ENCODE data around the gene TNFAIP8. TPM values are rescaled to one million over a fixed set of nuclear protein-coding genes. Genes with fewer than 3 reads are reported as not detected.
A peak's percentile ranks its signal among the peaks of the same experiment; 100 is the strongest.

TNFAIP8 gene
- total RNA-seq (30.6 and 37.7 TPM in 2 replicates), polyA plus RNA-seq (23.8 and 36.7 TPM in 2 replicates), polyA minus RNA-seq (ENCODE audit: low replicate concordance) (0.74 and 3.5 TPM in 2 replicates)
- polyA plus RNA-seq (2012) = 19.8 and 25.7 TPM in 2 replicates

- H3K79me2 ChIP-seq (ENCODE audit: control insufficient read depth, insufficient read depth, low read length) = no peaks in the 10 kb centered on the region
- no peaks in the 10 kb centered on the region for H3K36me3 ChIP-seq (ENCODE audit: control insufficient read depth, insufficient read depth, low read length)
- H3K4me3 ChIP-seq (replicated peaks in 1 of 4; ENCODE audit: control extremely low read depth in 1 of 4, insufficient read depth in 1 of 4, low read depth in 3 of 4, low read length in 4 of 4) = peak within 1 kb of the TSS; percentile 54 to 77 (median 65)
- TF ChIP-seq CTCF (conservative IDR thresholded peaks at IDR 0.05 in 1 of 2, IDR thresholded peaks at IDR 0.05 in 1 of 2; ENCODE audit: low read depth in 1 of 2, low read length in 2 of 2) (no peak), EZH2 (IDR thresholded peaks at IDR 0.05; ENCODE audit: low read length, missing control alignments) (no peak)
- DNase-seq (ENCODE audit: low read depth in 2 of 2) = peak; percentile 69 to 70
- H3K9me3 ChIP-seq (ENCODE audit: control insufficient read depth, insufficient read depth, low read depth, low read length) = no peaks in the 10 kb centered on the region
- peak within 1 kb of the TSS; percentile 71 for H2AFZ ChIP-seq (ENCODE audit: low read length)
- peak within 1 kb of the TSS; percentile 84 for H3K4me2 ChIP-seq (ENCODE audit: extremely low read depth, insufficient read depth, low read length)
- no peaks in the 10 kb centered on the region for H3K27me3 ChIP-seq (ENCODE audit: control insufficient read depth, insufficient read depth, low read length)
- H3K4me1 ChIP-seq (ENCODE audit: control insufficient read depth, extremely low read depth, insufficient read depth, low read length) = peaks cover 1% of the 10 kb centered on the region
- H3K9ac ChIP-seq (ENCODE audit: insufficient read depth, low read length) = peak within 1 kb of the TSS; percentile 21
- H3K27ac ChIP-seq (ENCODE audit: insufficient read depth, low read length) = peak within 1 kb of the TSS; percentile 48
- H4K20me1 ChIP-seq (ENCODE audit: control insufficient read depth, extremely low read depth, insufficient read depth, low read length) = no peaks in the 10 kb centered on the region
Observed at GRCh38 chr5:119355685-119356611, at the start of gene TNFAIP8. TNFAIP8 (plus strand) TSS chr5:119356019; CDS start chr5:119356091, 72 bp downstream.

DNA sequence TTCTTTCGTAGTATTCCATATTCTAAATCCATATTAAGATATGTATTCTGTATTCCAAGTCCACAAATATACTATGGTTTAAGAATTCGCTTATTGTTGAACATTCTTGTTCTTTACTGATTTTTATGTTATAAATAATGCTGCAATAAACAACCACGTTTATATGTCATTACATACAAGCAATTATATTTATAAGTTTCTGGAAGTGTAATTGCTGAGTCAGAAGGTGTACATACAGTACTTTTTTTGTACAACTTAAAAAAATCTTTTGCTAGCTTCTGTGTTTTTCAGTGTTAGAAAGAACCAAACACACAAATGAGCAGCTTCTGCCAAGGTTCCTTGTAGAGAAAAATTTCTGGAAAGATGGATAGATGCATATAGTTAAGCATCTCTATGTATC, 48.6 kb upstream of the TNFAIP8 start:
- Histone ChIP-seq H3K36me3 (ENCODE audit: control insufficient read depth, insufficient read depth, low read length) (no peaks in the 10 kb centered on the region), H3K9ac (ENCODE audit: insufficient read depth, low read length) (no peak overlapping the region), H3K27ac (ENCODE audit: insufficient read depth, low read length) (no peak overlapping the region), H3K4me1 (ENCODE audit: control insufficient read depth, extremely low read depth, insufficient read depth, low read length) (peaks cover 18% of the 10 kb centered on the region), H3K9me3 (ENCODE audit: control insufficient read depth, insufficient read depth, low read depth, low read length) (no peaks in the 10 kb centered on the region), H3K79me2 (ENCODE audit: control insufficient read depth, insufficient read depth, low read length) (no peaks in the 10 kb centered on the region), H3K4me2 (ENCODE audit: extremely low read depth, insufficient read depth, low read length) (no peak overlapping the region), H3K4me3 (replicated peaks in 1 of 4; ENCODE audit: control extremely low read depth in 1 of 4, insufficient read depth in 1 of 4, low read depth in 3 of 4, low read length in 4 of 4) (no peak overlapping the region), H2AFZ (ENCODE audit: low read length) (no peak overlapping the region), H3K27me3 (ENCODE audit: control insufficient read depth, insufficient read depth, low read length) (no peaks in the 10 kb centered on the region), H4K20me1 (ENCODE audit: control insufficient read depth, extremely low read depth, insufficient read depth, low read length) (no peaks in the 10 kb centered on the region)
- TF ChIP-seq EZH2 (IDR thresholded peaks at IDR 0.05; ENCODE audit: low read length, missing control alignments) (no peak), CTCF (conservative IDR thresholded peaks at IDR 0.05 in 1 of 2, IDR thresholded peaks at IDR 0.05 in 1 of 2; ENCODE audit: low read depth in 1 of 2, low read length in 2 of 2) (no peak)
- no peak for DNase-seq (ENCODE audit: low read depth in 2 of 2)

- H3K4me2 ChIP-seq (ENCODE audit: extremely low read depth, insufficient read depth, low read length) = no peak overlapping the region
- H3K27me3 ChIP-seq (ENCODE audit: control insufficient read depth, insufficient read depth, low read length) = no peaks in the 10 kb centered on the region
- TF ChIP-seq CTCF (conservative IDR thresholded peaks at IDR 0.05 in 1 of 2, IDR thresholded peaks at IDR 0.05 in 1 of 2; ENCODE audit: low read depth in 1 of 2, low read length in 2 of 2) = no peak
- no peak for TF ChIP-seq EZH2 (IDR thresholded peaks at IDR 0.05; ENCODE audit: low read length, missing control alignments)
- peaks cover 4% of the 10 kb centered on the region for H3K4me1 ChIP-seq (ENCODE audit: control insufficient read depth, extremely low read depth, insufficient read depth, low read length)
- no peaks in the 10 kb centered on the region for H3K9me3 ChIP-seq (ENCODE audit: control insufficient read depth, insufficient read depth, low read depth, low read length)
- no peak overlapping the region for H2AFZ ChIP-seq (ENCODE audit: low read length)
- no peaks in the 10 kb centered on the region for H3K79me2 ChIP-seq (ENCODE audit: control insufficient read depth, insufficient read depth, low read length)
- no peak overlapping the region for H3K27ac ChIP-seq (ENCODE audit: insufficient read depth, low read length)
- H4K20me1 ChIP-seq (ENCODE audit: control insufficient read depth, extremely low read depth, insufficient read depth, low read length) = no peaks in the 10 kb centered on the region
- H3K4me3 ChIP-seq (replicated peaks in 1 of 4; ENCODE audit: control extremely low read depth in 1 of 4, insufficient read depth in 1 of 4, low read depth in 3 of 4, low read length in 4 of 4) = no peak overlapping the region
- DNase-seq (ENCODE audit: low read depth in 2 of 2) = no peak
- H3K9ac ChIP-seq (ENCODE audit: insufficient read depth, low read length) = no peak overlapping the region
- H3K36me3 ChIP-seq (ENCODE audit: control insufficient read depth, insufficient read depth, low read length) = no peaks in the 10 kb centered on the region
Observed at GRCh38 chr5:119309326-119309725, 46.5 kb upstream of the TNFAIP8 start.
